Measurements from ENCODE around the gene COL1A1.

The COL1A1 gene

DNA sequence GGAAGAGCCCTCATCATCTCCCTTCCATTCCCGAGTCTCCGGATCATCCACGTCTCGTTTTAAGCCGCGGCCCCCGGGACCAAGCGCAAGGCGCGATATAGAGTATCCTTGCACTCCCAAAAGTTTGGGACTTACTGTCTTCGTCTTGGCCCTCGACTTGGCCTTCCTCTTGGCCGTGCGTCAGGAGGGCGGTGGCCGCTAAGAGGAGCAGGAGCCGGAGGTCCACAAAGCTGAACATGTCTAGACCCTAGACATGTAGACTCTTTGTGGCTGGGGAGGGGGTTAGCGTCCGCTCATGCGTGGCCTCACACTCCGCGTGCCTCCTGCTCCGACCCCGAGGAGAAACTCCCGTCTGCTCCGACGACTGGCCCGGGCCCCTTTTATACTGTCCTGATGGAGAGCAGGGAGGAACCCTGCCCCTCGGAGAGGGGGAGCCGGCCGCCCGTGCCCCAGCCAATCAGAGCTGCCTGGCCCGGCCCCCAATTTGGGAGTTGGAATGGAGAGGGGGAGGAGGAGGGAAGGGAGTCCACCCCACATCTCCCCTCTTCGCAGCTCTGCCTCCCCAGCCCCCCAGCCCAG is at the start of gene COL1A1:
Gene COL1A1 (minus strand): TSS at position 356 of the 579 bp plus-strand sequence. CDS start 118 bp downstream, at position 238.
- Histone ChIP-seq H3K27ac (peak within 1 kb of the TSS; percentile 20), H3K9ac (no peak within 1 kb of the TSS), H3K4me2 (ENCODE audit: low read length) (peak within 1 kb of the TSS; percentile 61), H3K9me3 (ENCODE audit: control insufficient read depth, low read length) (no peaks in the 10 kb centered on the region), H3K4me3 (ENCODE audit: low read depth, low read length) (peak within 1 kb of the TSS; percentile 56), H3K27me3 (ENCODE audit: control insufficient read depth, insufficient read depth, low read length) (peaks cover 5% of the 10 kb centered on the region), H3K4me1 (no peaks in the 10 kb centered on the region), H3K79me2 (no peaks in the 10 kb centered on the region), H2AFZ (peak within 1 kb of the TSS; percentile 80), H3K36me3 (ENCODE audit: control insufficient read depth, insufficient read depth, low read length) (no peaks in the 10 kb centered on the region)
- TF ChIP-seq, protein P1, sequence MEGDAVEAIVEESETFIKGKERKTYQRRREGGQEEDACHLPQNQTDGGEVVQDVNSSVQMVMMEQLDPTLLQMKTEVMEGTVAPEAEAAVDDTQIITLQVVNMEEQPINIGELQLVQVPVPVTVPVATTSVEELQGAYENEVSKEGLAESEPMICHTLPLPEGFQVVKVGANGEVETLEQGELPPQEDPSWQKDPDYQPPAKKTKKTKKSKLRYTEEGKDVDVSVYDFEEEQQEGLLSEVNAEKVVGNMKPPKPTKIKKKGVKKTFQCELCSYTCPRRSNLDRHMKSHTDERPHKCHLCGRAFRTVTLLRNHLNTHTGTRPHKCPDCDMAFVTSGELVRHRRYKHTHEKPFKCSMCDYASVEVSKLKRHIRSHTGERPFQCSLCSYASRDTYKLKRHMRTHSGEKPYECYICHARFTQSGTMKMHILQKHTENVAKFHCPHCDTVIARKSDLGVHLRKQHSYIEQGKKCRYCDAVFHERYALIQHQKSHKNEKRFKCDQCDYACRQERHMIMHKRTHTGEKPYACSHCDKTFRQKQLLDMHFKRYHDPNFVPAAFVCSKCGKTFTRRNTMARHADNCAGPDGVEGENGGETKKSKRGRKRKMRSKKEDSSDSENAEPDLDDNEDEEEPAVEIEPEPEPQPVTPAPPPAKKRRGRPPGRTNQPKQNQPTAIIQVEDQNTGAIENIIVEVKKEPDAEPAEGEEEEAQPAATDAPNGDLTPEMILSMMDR (IDR thresholded peaks at IDR 0.05) = no peak

DNA sequence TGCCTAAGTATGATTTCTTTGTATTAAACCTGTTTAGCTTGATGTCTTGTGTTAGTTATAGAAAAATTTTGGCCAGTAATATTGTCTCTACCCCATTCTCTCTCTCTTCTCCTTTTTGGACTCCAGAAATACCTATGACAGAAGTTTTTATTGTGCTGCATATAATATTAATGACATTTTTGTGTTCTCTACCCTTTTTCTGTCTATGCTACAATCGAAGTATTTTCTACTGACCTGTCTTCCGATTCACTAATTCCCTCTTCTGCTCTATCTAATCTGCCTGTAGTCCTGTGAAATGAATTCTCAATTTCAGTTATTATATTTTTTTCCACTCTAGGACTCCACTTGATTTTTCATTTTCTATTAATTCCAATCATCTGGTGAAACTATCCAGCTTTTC is 46.8 kb upstream of the COL1A1 start:
- Histone ChIP-seq H3K9ac (no peak overlapping the region), H3K79me2 (no peaks in the 10 kb centered on the region), H3K4me1 (no peaks in the 10 kb centered on the region), H3K27ac (no peak overlapping the region), H2AFZ (no peak overlapping the region), H3K4me2 (ENCODE audit: low read length) (no peak overlapping the region), H3K36me3 (ENCODE audit: control insufficient read depth, insufficient read depth, low read length) (no peaks in the 10 kb centered on the region), H3K4me3 (ENCODE audit: low read depth, low read length) (no peak overlapping the region), H3K27me3 (ENCODE audit: control insufficient read depth, insufficient read depth, low read length) (peaks cover 2% of the 10 kb centered on the region), H3K9me3 (ENCODE audit: control insufficient read depth, low read length) (no peaks in the 10 kb centered on the region)
- TF ChIP-seq, protein P1 (IDR thresholded peaks at IDR 0.05) = no peak

GRCh38 chr17:50244771-50245170 is 43.3 kb upstream of the COL1A1 start:
- Histone ChIP-seq H3K4me2 (ENCODE audit: low read length) (no peak overlapping the region), H3K9me3 (ENCODE audit: control insufficient read depth, low read length) (no peaks in the 10 kb centered on the region), H3K4me1 (no peaks in the 10 kb centered on the region), H3K79me2 (no peaks in the 10 kb centered on the region), H3K27me3 (ENCODE audit: control insufficient read depth, insufficient read depth, low read length) (peaks cover 2% of the 10 kb centered on the region), H3K9ac (no peak overlapping the region), H3K4me3 (ENCODE audit: low read depth, low read length) (no peak overlapping the region), H2AFZ (no peak overlapping the region), H3K36me3 (ENCODE audit: control insufficient read depth, insufficient read depth, low read length) (no peaks in the 10 kb centered on the region), H3K27ac (no peak overlapping the region)
- TF ChIP-seq, protein P1 (IDR thresholded peaks at IDR 0.05) = no peak

DNA sequence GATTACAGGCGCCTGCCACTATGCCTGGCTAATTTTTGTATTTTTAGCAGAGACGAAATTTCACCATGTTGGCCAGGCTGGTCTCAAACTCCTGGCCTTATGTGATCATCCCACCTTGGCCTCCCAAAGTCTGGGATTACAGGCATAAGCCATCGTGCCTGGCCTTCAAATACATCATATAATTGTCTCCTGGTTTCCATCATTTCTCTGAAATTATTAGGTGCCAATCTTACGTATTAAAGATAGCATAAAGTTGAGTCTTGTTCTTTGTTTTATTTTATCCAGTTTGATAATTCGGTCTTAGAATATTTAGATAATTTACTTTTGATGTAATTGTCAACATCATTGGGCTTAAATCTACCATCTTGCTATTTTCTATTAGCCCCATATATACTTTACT is 40.0 kb upstream of the COL1A1 start:
- Histone ChIP-seq H3K79me2 (no peaks in the 10 kb centered on the region), H3K9ac (no peak overlapping the region), H3K27me3 (ENCODE audit: control insufficient read depth, insufficient read depth, low read length) (no peaks in the 10 kb centered on the region), H3K4me3 (ENCODE audit: low read depth, low read length) (no peak overlapping the region), H3K27ac (no peak overlapping the region), H3K9me3 (ENCODE audit: control insufficient read depth, low read length) (no peaks in the 10 kb centered on the region), H3K4me1 (no peaks in the 10 kb centered on the region), H3K4me2 (ENCODE audit: low read length) (no peak overlapping the region), H3K36me3 (ENCODE audit: control insufficient read depth, insufficient read depth, low read length) (no peaks in the 10 kb centered on the region), H2AFZ (no peak overlapping the region)
- TF ChIP-seq, protein P1 (IDR thresholded peaks at IDR 0.05) = no peak

DNA sequence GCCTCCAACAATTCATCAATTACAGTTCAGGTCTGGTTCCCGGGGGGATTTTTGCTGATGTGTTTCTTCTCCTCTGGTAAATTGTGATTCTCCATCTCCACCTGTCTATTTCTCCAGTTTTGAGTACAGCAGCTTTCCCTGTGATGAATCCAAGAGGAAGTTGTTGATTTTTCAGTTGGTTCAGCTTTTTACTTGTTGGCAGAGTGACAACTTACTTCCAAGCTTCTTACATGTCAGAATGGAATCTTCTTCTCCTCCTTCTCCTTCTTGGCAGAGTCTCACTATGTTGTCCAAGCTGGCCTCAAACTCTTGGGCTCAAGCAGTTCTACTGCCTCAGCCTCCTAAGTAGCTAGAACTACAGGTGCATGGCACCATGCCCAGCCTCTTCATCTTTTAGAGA is 39.4 kb upstream of the COL1A1 start:
- no peaks in the 10 kb centered on the region for H3K27me3 ChIP-seq (ENCODE audit: control insufficient read depth, insufficient read depth, low read length)
- no peaks in the 10 kb centered on the region for H3K36me3 ChIP-seq (ENCODE audit: control insufficient read depth, insufficient read depth, low read length)
- no peaks in the 10 kb centered on the region for H3K79me2 ChIP-seq
- TF ChIP-seq, protein P1 (IDR thresholded peaks at IDR 0.05) = no peak
- no peak overlapping the region for H3K4me2 ChIP-seq (ENCODE audit: low read length)
- H3K9ac ChIP-seq = no peak overlapping the region
- H3K4me1 ChIP-seq = no peaks in the 10 kb centered on the region
- H3K4me3 ChIP-seq (ENCODE audit: low read depth, low read length) = no peak overlapping the region
- H2AFZ ChIP-seq = no peak overlapping the region
- H3K9me3 ChIP-seq (ENCODE audit: control insufficient read depth, low read length) = no peaks in the 10 kb centered on the region
- no peak overlapping the region for H3K27ac ChIP-seq

Measured in parathyroid adenoma (tissue), 2 donors.